Suprapubic skin (tissue), 4 donors: ENCODE measurements around the gene TMEM72. TPM values are rescaled to one million over a fixed set of nuclear protein-coding genes. Genes with fewer than 3 reads are reported as not detected.

Experiments used
- DNase-seq, 2 donors: peaks; one replicate each; pipeline ENCODE4 v3.0.0-alpha.2; 2019; ENCODE audit warnings: low spot score in 2 of 2
- H3K27ac ChIP-seq: fragments of 200-600 bp; sonication (generic); one replicate; pipeline ENCODE4 v1.5.1; 2019
- H3K27me3 ChIP-seq: fragments of 200-600 bp; sonication (generic); one replicate; pipeline ENCODE4 v1.5.1; 2019
- H3K36me3 ChIP-seq: fragments of 200-600 bp; sonication (generic); one replicate; pipeline ENCODE4 v1.5.1; 2019
- H3K4me1 ChIP-seq: fragments of 200-600 bp; sonication (generic); one replicate; pipeline ENCODE4 v1.5.1; 2019
- H3K4me3 ChIP-seq: fragments of 200-600 bp; sonication (generic); one replicate; pipeline ENCODE4 v1.5.1; 2019; ENCODE audit warnings: mild to moderate bottlenecking
- H3K9me3 ChIP-seq: fragments of 200-600 bp; sonication (generic); one replicate; pipeline ENCODE4 v1.5.1; 2019
- EP300 ChIP-seq: sonication (generic); formaldehyde crosslinking; IDR thresholded peaks from one replicate; pipeline ENCODE4 v1.6.1; 2017; ENCODE audit warnings: antibody characterized with exemption
- POLR2A ChIP-seq, 2 donors: fragments of 450-650 bp; IDR thresholded peaks; one replicate each; pipeline ENCODE4 v1.6.1; 2017; ENCODE audit warnings: antibody characterized with exemption in 2 of 2, mild to moderate bottlenecking in 2 of 2, moderate library complexity in 2 of 2
- POLR2AphosphoS5 ChIP-seq, 3 donors: sonication (generic); formaldehyde crosslinking; IDR thresholded peaks; one replicate each; pipeline ENCODE4 v1.6.1; 2017; ENCODE audit warnings: antibody characterized with exemption in 3 of 3
- WGBS: methylation state at CpG from one replicate; pipeline ENCODE4 v1.1.5; 2018; 5-methylcytosine and 5-hydroxymethylcytosine counted together
- total RNA-seq, 4 donors: library from RNA; depleted of rRNA; stranded (reverse); fragments of >200 nt; gene quantifications; one replicate each; pipeline ENCODE4 v1.1.0, GENCODE V29; 2016
- TF ChIP-seq, protein P1 (sequence below), 2 donors: fragments of 200-600 bp in 1 of 2; fragments of 450-650 bp in 1 of 2; sonication (generic) in 1 of 2; IDR thresholded peaks; one replicate each; pipeline ENCODE4 v1.5.1; 2016 to 2019; ENCODE audit warnings: antibody characterized with exemption in 2 of 2, mild to moderate bottlenecking in 1 of 2, moderate library complexity in 1 of 2

TMEM72 gene
- total RNA-seq, 4 donors from 2014 or later = not detected

DNA sequence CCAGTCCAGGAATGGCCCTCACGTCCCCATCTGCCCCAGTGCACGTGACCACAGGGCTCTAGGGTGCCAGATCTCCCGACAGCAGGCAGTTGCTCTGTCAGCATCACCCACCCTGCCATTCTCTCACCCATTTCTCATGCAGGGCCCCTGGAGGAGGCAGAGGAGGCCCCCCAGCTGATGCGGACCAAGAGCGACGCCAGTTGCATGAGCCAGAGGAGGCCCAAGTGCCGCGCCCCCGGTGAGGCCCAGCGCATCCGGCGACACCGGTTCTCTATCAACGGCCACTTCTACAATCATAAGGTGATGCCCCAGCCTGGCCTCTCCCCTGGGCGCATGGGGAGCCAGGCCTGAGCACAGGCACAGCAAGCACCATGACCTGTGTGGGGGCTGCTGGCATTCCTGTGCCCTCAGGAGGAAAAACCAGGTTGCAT lies 73.5 kb downstream of the TMEM72 start:
- DNase-seq = peak; percentile 42 to 53
- Histone ChIP-seq H3K4me3 (no peak overlapping the region), H3K27ac (no peak overlapping the region), H3K36me3 (peaks cover 28% of the 10 kb centered on the region), H3K9me3 (no peaks in the 10 kb centered on the region), H3K27me3 (no peaks in the 10 kb centered on the region), H3K4me1 (peaks cover 30% of the 10 kb centered on the region)
- 96% methylated on average over 15 of the region's 15 CpGs for WGBS
- TF ChIP-seq POLR2AphosphoS5 (IDR thresholded peaks at IDR 0.05) (no peak), EP300 (no peak), POLR2A (IDR thresholded peaks at IDR 0.05) (no peak)
- TF ChIP-seq, protein P1, sequence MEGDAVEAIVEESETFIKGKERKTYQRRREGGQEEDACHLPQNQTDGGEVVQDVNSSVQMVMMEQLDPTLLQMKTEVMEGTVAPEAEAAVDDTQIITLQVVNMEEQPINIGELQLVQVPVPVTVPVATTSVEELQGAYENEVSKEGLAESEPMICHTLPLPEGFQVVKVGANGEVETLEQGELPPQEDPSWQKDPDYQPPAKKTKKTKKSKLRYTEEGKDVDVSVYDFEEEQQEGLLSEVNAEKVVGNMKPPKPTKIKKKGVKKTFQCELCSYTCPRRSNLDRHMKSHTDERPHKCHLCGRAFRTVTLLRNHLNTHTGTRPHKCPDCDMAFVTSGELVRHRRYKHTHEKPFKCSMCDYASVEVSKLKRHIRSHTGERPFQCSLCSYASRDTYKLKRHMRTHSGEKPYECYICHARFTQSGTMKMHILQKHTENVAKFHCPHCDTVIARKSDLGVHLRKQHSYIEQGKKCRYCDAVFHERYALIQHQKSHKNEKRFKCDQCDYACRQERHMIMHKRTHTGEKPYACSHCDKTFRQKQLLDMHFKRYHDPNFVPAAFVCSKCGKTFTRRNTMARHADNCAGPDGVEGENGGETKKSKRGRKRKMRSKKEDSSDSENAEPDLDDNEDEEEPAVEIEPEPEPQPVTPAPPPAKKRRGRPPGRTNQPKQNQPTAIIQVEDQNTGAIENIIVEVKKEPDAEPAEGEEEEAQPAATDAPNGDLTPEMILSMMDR (IDR thresholded peaks at IDR 0.05) = no peak

DNA sequence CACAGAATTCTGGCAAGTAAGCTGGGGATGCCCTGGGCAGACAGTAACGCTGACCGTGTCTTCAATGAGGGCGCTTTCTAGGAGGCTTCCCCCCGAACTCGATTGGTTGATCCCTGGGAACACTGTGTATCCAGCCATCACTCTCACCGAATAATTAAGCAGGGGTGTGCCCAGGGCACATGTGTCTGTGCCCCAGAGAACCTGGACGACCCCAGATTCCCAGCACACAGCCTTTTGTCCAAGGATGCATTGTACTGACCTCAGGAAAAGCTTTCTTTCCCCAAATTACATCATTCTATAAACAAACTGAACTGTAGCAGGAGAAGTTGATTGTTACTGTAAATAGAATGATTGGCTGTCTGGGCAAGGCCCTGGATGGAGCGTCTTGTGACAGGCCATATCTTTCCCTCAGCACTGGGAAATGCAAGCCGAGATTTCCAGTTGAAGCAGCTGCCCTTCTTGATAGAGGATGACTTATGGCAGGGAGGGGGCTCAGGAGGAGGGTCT lies 74.1 kb downstream of the TMEM72 start:
- H3K27me3 ChIP-seq = no peaks in the 10 kb centered on the region
- peaks cover 29% of the 10 kb centered on the region for H3K36me3 ChIP-seq
- no peaks in the 10 kb centered on the region for H3K9me3 ChIP-seq
- H3K4me1 ChIP-seq = peaks cover 24% of the 10 kb centered on the region
- no peak overlapping the region for H3K4me3 ChIP-seq
- WGBS = 73% methylated on average over 8 of the region's 9 CpGs
- DNase-seq = peak; percentile 46 to 55
- peak overlapping the region; percentile 37 for H3K27ac ChIP-seq
- no peak for TF ChIP-seq POLR2AphosphoS5 (IDR thresholded peaks at IDR 0.05)
- TF ChIP-seq EP300 = no peak
- TF ChIP-seq POLR2A (IDR thresholded peaks at IDR 0.05) = no peak
- TF ChIP-seq, protein P1 (IDR thresholded peaks at IDR 0.05) = no peak

DNA sequence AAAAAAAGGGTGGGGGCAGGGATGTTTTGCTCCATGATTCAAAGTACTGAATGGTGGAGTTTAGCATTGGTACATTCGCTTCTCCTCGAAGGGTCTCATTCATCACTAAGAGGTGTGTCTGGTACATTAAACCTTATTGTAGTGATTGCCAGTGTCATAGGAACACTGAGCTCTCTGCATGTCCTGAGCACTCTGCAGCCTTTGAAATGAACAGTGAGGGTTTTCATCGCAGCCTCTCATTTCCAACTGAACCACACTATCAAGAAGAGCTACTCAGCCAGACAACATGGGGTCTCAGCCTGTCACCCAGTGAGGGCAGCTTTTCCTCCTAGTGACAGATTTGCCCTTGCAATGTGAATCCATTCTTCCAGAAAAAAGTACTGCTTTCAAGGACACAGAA lies 75.0 kb downstream of the TMEM72 start:
- no peak overlapping the region for H3K4me3 ChIP-seq
- peaks cover 29% of the 10 kb centered on the region for H3K36me3 ChIP-seq
- 92% methylated on average over 3 of the region's 3 CpGs for WGBS
- no peaks in the 10 kb centered on the region for H3K27me3 ChIP-seq
- TF ChIP-seq, protein P1 (IDR thresholded peaks at IDR 0.05) = no peak
- TF ChIP-seq POLR2AphosphoS5 (IDR thresholded peaks at IDR 0.05) (no peak), EP300 (no peak), POLR2A (IDR thresholded peaks at IDR 0.05) (no peak)
- DNase-seq = peak; percentile 9 to 12
- H3K9me3 ChIP-seq = no peaks in the 10 kb centered on the region
- H3K4me1 ChIP-seq = peaks cover 17% of the 10 kb centered on the region
- no peak overlapping the region for H3K27ac ChIP-seq

Other genes with a start within 250 kb of the TMEM72 start
- gene RASSF4, start 48.5 kb downstream of the TMEM72 start, total RNA-seq = 10 to 100 TPM in 2 of 4 donors, 1 to 10 TPM in 2; 4.4 to 23.3 (median 12.9) TPM
- 100 to 1,000 TPM in 1 of 4 donors, 10 to 100 TPM in 3; 27.5 to 101 (median 38.2) TPM for gene DEPP1, start 67.5 kb downstream of the TMEM72 start, total RNA-seq
- 10 to 100 TPM in 1 of 4 donors, 1 to 10 TPM in 3; 6.7 to 15.1 (median 8.5) TPM for gene ZNF22, start 89.6 kb downstream of the TMEM72 start, total RNA-seq